GM21786 (cell line): ENCODE results near the gene MYF6.
A peak's percentile ranks its signal among the peaks of the same experiment; 100 is the strongest.

Experiments
- ATAC-seq: cut with Tn5 transposase; IDR thresholded peaks from one replicate; pipeline ENCODE4 v1.9.1; 2021; ENCODE audit not compliant: unreplicated experiment

MYF6 gene

DNA sequence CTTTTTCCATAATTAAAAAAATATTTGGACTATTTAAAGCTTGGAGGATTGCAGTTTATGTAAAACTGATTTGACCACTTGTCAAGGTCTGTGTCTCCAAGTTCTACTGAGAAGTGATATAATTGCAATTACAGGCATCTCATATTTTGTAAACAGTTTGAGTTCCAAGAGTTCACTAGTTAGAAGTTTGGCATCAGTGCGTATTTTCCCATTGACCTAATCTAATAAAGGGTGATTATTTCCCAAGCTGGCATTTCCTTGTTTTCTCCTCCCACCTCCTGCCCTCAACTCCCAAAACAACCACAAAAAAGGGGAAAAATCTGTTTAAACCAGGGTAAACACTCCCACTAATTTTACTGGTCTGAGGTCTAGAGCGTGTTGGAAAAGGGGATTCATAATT is 3.0 kb upstream of the MYF6 start:
- no peak for ATAC-seq

DNA sequence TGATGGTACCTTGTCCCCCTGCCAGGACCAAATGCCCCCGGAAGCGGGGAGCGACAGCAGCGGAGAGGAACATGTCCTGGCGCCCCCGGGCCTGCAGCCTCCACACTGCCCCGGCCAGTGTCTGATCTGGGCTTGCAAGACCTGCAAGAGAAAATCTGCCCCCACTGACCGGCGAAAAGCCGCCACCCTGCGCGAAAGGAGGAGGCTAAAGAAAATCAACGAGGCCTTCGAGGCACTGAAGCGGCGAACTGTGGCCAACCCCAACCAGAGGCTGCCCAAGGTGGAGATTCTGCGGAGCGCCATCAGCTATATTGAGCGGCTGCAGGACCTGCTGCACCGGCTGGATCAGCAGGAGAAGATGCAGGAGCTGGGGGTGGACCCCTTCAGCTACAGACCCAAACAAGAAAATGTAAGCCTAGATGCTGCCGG is 410 bp downstream of the MYF6 start:
- ATAC-seq: no peak

DNA sequence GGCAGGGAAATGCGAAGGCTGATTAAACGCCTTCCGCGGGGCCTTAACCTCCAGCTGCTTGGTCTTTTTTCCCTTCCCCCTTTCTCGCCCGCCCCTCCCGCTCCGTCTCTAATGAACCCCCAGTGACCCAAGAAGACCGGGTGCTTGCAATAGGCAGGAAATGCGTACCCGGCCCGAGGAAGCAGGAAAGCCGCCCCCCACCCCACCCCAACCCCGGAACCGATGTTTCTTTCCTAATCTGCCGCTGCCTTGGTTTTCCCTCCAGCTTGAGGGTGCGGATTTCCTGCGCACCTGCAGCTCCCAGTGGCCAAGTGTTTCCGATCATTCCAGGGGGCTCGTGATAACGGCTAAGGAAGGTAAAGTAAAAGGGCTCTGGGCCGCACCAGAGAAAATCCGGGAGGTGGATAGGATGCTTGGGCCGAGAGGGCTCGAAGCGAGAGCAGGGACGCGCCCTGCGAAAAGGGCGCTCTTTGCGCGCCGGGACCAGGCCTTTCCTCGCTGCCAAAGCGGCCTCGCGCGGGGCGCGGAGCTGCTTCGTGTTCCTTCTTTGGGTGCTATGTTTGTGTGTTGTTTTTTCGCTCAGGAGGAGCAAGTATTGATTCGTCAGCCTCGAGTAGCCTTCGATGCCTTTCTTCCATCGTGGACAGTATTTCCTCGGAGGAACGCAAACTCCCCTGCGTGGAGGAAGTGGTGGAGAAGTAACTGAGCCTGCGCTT is 983 bp downstream of the MYF6 start:
- ATAC-seq: no peak

DNA sequence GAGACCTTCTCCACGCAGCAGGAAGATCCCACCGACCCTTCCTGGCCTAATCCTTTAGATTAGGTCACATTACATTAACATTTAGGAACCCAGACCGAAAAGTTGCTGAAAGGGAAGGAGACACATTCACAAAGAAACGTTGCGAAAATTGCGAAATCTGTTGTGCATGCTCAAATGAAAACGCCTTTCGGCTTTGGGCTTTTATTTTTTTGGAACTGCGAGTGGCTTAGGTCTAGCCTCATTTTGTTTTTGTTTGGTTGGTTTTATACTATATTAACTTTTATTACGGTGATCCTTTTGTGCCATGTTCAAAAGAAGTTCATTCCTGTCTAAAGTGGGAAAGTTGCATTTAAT is 1.5 kb downstream of the MYF6 start:
- ATAC-seq: no peak

DNA sequence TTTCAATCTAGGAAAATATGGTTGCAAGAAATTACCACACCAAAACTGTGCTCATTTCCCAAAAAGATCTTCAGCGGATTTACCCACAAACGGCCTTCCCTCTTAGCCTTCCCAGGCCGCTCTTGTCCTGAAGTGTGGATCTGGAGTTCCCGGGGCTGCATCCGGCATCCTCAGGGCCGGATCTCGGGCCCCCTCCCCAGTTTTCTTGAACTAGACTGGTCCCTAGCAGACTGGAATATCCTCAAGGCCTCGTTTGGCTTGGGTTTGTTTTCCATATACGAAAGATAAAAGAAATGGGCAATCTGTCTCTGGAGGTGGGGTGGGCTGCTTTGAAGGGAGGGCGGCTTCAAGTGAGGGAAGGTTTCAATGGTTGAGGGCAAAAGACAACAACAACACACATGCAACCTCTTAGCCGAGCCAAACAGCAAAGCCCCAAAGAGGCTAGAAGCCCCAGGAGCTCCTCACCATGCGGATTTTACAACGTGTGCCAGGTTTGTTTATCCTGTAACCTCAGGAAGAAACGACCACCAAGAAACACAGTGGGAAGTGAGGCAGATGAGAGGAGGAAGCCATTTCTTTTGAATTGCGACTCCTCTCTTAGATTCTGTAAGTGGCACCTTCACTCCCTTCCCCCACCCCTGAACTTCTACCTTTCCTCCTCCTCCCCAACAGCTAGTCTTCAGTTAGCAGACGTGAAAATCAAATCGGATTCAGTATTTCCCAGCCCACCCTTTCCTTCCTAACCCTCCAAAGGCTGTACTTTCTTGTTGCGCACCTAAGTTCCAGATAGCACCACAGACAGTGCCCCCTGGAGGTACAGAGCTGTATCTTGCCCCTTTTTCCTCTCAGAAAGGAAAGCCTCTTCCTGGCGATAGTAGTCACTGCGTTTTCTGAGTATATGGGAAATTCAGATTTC is 2.6 kb downstream of the MYF6 start:
- peak; percentile 64 for ATAC-seq

DNA sequence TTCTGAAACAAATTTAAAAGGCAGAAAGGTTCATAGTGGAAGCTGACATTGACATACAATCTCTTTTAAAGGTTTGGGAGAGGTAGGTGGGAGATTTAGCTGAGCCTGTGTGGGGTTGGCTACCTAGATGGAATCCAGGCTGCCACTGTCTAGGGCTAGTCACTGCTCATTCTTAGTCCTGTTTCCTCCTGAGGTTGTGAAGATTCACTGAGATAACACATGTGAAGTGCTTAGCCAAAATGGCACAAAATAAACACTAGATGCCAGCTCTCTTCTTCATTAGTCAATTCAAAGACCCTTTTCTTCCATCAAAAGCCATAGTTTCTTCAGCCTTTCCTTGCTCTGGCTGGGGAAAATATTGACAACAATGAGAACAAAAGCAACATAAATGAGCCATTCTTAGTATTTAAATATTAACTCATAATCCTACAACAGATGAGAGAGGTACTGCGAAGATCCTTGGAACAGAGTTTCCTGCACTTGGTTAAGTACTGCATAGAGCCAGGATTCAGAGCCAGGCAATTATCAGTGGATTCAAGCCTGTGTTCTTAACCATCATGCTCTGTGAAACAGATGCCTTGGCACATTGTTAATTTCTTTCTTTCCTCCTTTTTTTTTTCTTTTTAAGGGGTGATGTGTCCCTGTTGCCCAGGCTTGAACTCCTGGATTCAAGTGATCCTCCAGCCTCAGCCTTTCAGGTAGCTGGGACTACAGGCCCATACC is 3.5 kb downstream of the MYF6 start:
- ATAC-seq: peak; percentile 15

DNA sequence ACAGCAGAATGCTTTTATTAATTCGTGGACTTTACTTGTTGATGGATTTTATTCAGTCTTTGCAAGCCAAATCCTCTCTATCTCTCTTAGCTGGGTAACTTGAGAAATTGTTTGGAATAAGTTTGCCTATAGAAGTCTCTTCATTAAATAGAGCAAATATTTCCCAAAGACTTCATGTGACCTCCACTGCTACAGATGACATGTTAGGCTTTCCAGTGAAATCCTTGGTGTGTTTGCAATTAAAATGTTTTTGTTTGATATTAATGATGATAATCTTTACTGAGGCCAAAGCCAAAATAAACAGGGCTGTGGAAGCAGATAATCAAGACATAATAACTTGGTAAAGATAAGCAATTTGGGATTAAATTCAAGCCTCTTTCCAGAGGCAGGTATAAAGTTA is 4.4 kb downstream of the MYF6 start:
- no peak for ATAC-seq

DNA sequence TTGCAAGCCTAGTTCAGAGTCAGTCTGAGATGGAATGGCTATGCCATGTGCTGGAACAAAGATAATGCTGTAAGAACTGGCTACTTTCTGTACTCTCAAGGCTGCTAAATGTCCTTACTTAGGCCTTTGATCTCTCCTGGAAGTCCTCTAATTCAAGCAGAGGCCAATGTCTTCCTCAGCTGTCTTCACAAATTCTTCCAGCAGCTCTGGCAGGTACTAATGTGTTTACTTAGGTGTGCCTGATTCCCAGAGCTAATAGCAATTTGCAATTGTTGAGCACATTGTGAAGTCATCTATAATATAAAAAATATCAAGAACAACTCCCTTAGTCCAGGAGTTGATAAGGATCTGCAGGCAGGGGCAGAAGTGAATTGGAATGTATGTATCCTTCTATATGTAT is 5.4 kb downstream of the MYF6 start:
- ATAC-seq: no peak

DNA sequence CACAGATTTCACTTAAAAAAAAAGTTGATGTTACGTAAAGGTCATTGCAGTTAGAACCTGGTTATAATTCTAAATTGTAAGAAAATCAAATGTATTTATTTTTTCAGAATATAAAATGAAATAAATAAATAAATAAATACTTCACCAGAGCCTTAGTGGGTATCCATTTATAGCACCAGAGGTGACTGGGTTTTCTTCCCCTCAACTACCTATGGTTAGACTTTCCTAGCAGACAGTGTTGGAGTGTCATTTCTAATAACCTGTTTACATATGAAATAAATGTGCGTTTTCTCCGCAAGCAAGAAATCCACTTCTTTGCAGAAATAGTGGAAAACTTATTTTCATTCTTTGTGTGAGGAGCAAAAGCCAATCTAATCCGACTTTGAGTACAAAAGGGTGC is 6.0 kb downstream of the MYF6 start:
- no peak for ATAC-seq

DNA sequence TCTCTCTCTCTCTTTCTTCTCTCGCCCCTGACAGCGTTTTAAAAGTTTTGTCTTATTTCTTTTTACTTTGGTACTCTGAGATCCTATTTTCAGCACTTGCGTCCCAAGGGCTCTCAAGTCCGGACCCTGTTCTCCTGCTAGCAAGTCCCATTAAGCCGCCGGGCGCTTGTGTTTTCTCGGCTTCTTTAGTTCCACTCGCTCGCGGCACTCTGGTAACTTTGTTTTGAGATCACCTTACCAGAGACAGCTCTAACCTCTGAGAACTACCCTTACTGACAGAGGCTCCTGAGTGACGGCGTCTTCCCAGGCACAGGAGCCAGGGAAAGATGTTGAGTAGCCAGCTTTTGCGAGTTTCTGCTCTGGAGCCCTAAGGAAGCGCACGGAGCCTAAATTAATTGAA is 6.6 kb downstream of the MYF6 start:
- ATAC-seq: no peak

DNA sequence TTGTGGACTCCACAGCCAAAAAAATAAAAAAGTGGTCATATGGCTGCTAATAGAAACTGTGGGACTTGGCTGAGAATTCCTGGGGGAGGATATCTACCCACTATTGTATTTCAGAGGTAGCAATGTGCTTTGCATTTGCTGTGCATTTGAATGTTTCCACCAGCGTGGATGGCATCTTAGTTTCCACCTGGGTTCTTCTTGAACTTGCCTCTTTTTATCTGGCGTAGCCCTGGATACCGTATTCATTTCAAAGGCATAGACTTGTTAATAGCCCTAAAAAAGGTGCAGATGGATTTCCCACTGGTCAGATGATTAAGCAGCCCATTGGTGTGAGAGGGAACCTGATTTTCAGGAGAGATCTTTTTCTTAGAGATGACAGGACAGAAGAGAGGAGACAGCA is 7.4 kb downstream of the MYF6 start:
- no peak for ATAC-seq

DNA sequence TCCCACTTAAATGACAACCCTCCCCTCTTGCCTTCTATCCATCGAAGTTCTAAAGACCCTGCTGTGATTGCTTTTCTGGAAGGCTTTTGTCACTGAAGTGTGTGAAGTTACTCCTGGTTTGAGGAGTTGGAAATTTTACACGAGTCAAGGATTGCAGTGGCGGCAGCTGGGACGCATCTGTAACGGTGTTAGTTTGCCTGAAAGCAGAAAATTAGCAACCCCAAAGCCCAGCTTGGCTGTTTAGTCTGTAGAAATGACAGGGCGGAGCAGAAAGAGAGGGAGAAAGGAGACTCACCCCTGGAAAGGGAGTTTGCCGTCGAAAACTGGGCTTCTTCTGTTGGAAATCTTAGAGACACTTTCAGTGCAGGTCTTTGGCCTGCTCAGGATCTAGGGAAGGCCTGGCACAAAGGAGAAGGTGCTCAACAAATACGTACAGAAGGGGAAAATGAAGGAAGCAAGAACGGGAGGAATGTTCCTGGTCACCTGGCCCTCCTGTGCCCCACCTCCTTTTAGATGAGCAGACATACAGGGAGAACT is 8.3 kb downstream of the MYF6 start:
- no peak for ATAC-seq

DNA sequence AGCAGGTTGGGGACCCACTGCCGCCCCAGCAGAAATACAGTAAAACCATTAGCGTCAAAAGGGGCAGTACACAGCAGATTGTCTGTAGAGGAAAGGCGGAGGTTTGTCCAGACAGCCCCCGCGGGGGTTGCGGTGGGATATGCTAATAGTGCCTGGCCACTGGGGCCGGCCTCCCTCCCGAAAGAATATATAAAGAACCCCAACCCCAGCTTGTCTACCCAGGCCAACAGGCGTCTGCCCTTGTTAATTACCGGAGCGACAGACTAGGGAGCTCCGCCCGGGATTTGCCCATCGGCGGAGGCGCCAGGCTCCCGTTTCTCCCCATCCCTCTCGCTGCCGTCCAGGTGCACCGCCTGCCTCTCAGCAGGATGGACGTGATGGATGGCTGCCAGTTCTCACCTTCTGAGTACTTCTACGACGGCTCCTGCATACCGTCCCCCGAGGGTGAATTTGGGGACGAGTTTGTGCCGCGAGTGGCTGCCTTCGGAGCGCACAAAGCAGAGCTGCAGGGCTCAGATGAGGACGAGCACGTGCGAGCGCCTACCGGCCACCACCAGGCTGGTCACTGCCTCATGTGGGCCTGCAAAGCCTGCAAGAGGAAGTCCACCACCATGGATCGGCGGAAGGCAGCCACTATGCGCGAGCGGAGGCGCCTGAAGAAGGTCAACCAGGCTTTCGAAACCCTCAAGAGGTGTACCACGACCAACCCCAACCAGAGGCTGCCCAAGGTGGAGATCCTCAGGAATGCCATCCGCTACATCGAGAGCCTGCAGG is 9.4 kb downstream of the MYF6 start, which contains the start of gene MYF5:
Gene MYF5, plus strand, starts transcription at position 217 of the 774 bp plus-strand sequence. Its CDS starts 152 bp downstream, at position 369.
- ATAC-seq: no peak

DNA sequence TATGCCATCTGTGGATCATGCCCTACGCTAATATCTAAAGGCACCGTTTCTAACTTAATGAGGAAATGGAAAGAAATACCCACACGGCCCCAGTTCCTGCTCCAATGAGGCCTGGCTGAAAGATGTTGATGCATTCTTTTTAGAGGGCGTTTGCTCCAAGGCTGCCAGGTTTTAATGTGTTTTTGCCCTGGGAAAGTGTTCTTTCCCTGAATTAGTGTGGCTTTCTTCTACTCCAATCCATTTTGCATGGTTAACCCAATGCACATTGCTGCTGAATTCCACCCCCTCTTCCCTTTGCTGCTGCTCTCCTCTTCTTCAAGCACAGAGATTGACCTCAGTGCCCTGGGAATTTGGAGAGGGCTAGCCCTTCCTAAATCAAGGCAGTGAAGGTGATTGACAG is 10.4 kb downstream of the MYF6 start:
- no peak for ATAC-seq

DNA sequence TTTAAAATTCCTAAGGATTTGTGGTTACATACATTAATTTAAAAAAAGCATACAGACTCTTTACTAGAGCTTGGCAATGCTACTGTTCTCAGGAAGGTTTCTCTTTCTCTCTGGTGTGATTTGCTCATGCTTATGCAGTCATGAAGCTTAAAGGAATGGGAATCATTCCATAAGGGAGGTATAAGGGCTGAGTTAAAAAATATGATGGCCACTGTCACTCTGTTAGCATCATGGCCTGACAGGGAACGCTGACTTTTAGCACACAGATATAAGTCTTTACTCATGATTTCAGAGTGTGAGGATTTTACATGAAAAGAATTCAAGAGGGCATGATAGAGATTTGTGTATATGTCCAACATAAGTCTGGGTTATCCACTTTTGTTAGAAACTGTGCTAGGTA is 13.1 kb downstream of the MYF6 start:
- ATAC-seq: no peak

DNA sequence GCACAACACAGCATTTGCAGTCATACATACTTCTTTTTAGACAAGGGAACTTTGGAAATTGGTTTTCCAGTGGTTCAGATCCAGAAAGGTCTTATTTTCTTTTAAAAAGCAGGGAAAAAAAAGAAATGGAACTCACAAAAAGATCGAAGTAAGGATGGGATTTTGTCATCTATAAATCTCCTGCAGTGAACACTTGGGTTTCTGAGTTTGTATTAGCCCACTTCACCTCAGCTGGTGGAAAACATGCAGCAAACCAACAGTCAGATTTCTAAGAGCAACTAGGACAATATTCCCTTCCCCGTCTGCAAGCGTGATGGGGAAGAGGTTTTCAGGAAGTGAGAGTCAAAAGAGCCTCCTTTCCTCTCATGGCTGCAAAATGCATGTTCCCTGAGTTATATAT is 13.9 kb downstream of the MYF6 start:
- ATAC-seq: no peak

DNA sequence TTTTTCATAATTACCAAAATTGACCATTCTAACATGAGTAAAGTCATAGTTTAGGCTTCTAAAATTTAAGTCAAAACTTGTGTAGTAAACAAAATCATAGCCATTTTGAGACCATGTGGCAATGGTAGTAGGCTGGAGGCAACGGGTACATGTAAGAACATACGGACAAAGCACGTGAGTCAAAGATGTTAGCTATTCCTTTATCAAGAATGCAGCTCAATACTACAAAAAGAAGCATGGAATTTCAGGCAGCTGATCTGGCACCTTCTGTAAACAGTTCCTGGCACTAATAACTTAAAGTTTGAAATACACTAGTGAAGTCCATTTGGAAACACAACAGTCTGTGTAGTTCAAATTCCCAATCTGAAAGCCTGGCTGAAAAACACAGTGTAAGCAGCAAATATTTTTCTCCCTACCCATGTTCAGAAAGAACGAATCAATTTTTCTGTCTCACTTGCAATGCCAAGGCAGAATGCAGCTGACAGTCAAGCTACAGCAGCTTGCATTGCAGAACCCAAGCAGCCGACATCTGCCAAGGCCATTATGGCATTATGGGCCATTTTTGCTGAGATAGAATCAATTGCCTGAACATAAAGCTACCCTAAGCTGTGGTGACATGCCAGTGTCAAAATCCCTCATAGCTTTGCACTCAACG is 38.5 kb downstream of the MYF6 start:
- ATAC-seq: no peak

DNA sequence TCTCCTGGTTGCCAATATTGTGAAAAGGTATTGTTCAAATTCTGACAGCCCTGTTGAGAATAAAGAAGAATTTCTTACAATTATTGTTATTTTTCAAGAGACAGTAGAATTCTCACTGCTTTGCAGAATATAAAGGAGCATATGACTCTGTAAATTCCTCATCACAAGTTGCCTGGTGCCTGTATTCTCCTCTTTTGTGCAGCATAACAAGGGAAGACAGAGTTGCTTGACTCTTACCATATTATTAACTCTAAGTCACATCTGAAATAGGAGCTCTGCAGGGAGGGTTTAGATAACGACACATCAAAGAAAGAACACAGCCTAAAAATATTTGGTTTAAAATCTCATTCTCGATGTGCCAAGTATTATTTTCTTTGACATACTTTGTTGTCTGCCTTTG is 40.4 kb downstream of the MYF6 start:
- no peak for ATAC-seq

DNA sequence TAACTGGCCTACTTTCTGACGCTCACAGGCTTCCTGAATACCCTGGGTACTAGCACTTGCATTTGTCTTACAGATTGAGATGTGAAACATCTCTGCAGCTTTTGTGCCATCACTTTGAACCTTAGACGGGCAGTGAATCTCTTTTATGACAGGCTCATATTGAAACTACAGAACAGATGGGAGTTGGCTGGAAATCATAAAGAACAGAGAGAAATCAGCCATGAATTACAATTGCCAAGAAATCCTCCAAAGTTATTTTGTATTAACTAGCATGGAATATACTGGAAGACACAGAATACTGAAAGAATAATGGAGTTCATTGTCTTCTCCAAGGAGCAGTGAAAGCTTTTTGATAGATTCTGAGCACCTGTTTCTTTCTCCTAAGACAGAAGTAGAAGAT is 42.0 kb downstream of the MYF6 start:
- ATAC-seq: no peak

DNA sequence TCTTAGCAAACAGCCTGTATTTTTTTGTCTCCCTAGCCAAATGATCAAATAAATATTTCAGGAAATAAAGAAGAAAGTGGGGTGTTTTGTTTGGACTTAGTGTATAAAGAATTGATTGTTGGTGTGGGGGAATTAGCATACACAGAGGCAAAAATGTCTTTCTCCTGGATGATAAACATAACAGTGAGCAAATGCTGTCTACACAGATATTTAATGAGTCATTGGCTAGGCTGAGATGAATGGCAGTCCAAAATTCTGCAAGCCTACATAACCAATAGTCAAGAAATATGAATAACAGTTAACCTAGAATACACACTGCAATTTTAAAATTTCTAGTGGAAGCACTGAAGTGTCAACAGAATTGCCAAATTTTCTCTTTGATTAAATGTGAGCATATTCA is 45.0 kb downstream of the MYF6 start:
- no peak for ATAC-seq
